K562 (cell line): Measurements from ENCODE around the gene RIPOR2. TPM values are rescaled to one million over a fixed set of nuclear protein-coding genes. Genes with fewer than 3 reads are reported as not detected.

Experiments
- BRD4 ChIP-seq: fragments of 200-600 bp; sonication (generic); IDR thresholded peaks from 2 replicates; pipeline ENCODE4 v1.6.1; 2017; ENCODE audit warnings: inconsistent platforms
- ELF2 ChIP-seq: fragments of 250-450 bp; sonication (Bioruptor Pico); IDR thresholded peaks from 2 replicates; pipeline ENCODE4 v1.5.0; 2021; ENCODE audit warnings: mild to moderate bottlenecking
- ETV6 ChIP-seq, 3 experiments: fragments of 150-350 bp in 1 of 3; sonication (generic) in 1 of 3; formaldehyde crosslinking in 1 of 3; IDR thresholded peaks; 2 replicates each; pipeline versions ENCODE4 v1.6.1 to v1.8.0; 2014 to 2022; ENCODE audit warnings: borderline replicate concordance in 2 of 3, low read depth in 2 of 3, antibody characterized with exemption in 1 of 3, low read length in 1 of 3, mild to moderate bottlenecking in 1 of 3, missing genetic modification reagents in 1 of 3
- HDAC8 ChIP-seq: fragments of 450-650 bp; IDR thresholded peaks from 2 replicates; pipeline ENCODE4 v1.6.1; 2016; ENCODE audit warnings: mild to moderate bottlenecking, missing genetic modification characterization, moderate library complexity, missing compliant biosample characterization
- MNT ChIP-seq, 2 experiments: fragments of 450-650 bp; conservative IDR thresholded peaks; 2 replicates each; pipeline ENCODE4 v1.6.1; 2017; ENCODE audit warnings: mild to moderate bottlenecking in 2 of 2, moderate library complexity in 2 of 2
- POLR2AphosphoS2 ChIP-seq: IDR thresholded peaks from 2 replicates; pipeline ENCODE4 v1.6.1; 2012; ENCODE audit warnings: low read length, improper control_type of control experiment
- SAFB2 ChIP-seq: fragments of 200-400 bp; formaldehyde crosslinking; IDR thresholded peaks from 2 replicates; pipeline ENCODE4 v1.6.1; 2018; ENCODE audit warnings: borderline replicate concordance, low read length, low read depth, moderate library complexity; ENCODE audit not compliant: severe bottlenecking
- TEAD2 ChIP-seq: fragments of 450-650 bp; IDR thresholded peaks from 2 replicates; pipeline ENCODE4 v1.6.1; 2016; ENCODE audit warnings: missing genetic modification characterization, control low read depth, missing compliant biosample characterization
- USF2 ChIP-seq: sonication (generic); formaldehyde crosslinking; IDR thresholded peaks from 2 replicates; pipeline ENCODE4 v1.5.0; 2020; ENCODE audit warnings: missing genetic modification reagents
- ZNF280A ChIP-seq: fragments of 450-650 bp; IDR thresholded peaks from 2 replicates; pipeline ENCODE4 v1.6.1; 2018; ENCODE audit warnings: mild to moderate bottlenecking, low read depth; ENCODE audit not compliant: partially characterized antibody
- ZNF444 ChIP-seq: fragments of 250-450 bp; sonication (Bioruptor Pico); IDR thresholded peaks from 2 replicates; pipeline ENCODE4 v1.4.0; 2020; ENCODE audit warnings: mild to moderate bottlenecking, moderate library complexity
- ZNF695 ChIP-seq: fragments of 450-650 bp; formaldehyde crosslinking; IDR thresholded peaks from 2 replicates; pipeline ENCODE4 v1.4.0; 2020; ENCODE audit warnings: mild to moderate bottlenecking, moderate library complexity
- polyA plus RNA-seq, 8 experiments: library from polyadenylated mRNA; depleted of rRNA in 4 of 8; stranded (reverse) in 5 of 8; unstranded in 3 of 8; fragments of >200 nt; fragmentation: Nextera tagmentation in 2 of 8; fragmentation: Illumina TruSeq in 1 of 8; extraction: Ambion mirVana in 2 of 8; extraction: Trizol in 1 of 8; gene quantifications; 2 replicates each; pipeline versions ENCODE4 v1.2.1 to v1.2.3, GENCODE V29; 2011 to 2014; ENCODE audit warnings: inconsistent platforms in 1 of 8, missing spikeins in 1 of 8
- total RNA-seq, 7 experiments: library from RNA; depleted of rRNA in 6 of 7; stranded (reverse); fragments of >200 nt in 6 of 7; fragmentation: Illumina TruSeq in 2 of 7; extraction: Trizol in 2 of 7; gene quantifications; 2 replicates each; pipeline versions ENCODE4 v1.2.1 to v1.2.3, GENCODE V29; 2011 to 2021; ENCODE audit warnings: low replicate concordance in 1 of 7
- TF ChIP-seq, protein P1 (sequence below): IDR thresholded peaks from 3 replicates; pipeline ENCODE4 v1.6.1; 2011; ENCODE audit warnings: borderline replicate concordance, mild to moderate bottlenecking, moderate library complexity; ENCODE audit not compliant: insufficient read length; ENCODE audit errors: extremely low read depth
- TF ChIP-seq, protein P2 (sequence below): fragments of 450-650 bp; IDR thresholded peaks from 2 replicates; pipeline ENCODE4 v1.6.1; 2018; ENCODE audit not compliant: partially characterized antibody

RIPOR2 gene
- total and polyA plus RNA-seq, 9 of the 15 experiments (the other 6 are each of a cell fraction or from before 2014, with no cell fraction given), result 0.04 to 1.0 (median 0.47) TPM; not detected in 2

GRCh38 chr6:24774696-24775519 is 160.9 kb downstream of the RIPOR2 start, which contains the start of gene GMNN (continued):
- no peak; a peak in 1 of 4 replicates for TF ChIP-seq ETV6 (IDR thresholded peaks at IDR 0.05; ENCODE audit: borderline replicate concordance in 1 of 2, low read depth in 2 of 2, low read length in 1 of 2)
- TF ChIP-seq ETV6 (CRISPR knock-in tag; IDR thresholded peaks at IDR 0.05; ENCODE audit: borderline replicate concordance), result 0 out of 2 replicates have a peak, but pooled peaks have one; percentile 60
- TF ChIP-seq HDAC8 (tag), result 0 out of 2 replicates have a peak, but pooled peaks have one; percentile 56
- TF ChIP-seq BRD4, result no peak; the same call in 1 of the 2 replicates
- no peak for TF ChIP-seq ZNF280A
- TF ChIP-seq USF2 (CRISPR knock-in tag), result peak; percentile 92
- TF ChIP-seq ZNF695, result 0 out of 2 replicates have a peak, but pooled peaks have one; percentile 48
- TF ChIP-seq POLR2AphosphoS2, result peak; percentile 83; the same call in 1 of the 2 replicates
- TF ChIP-seq ELF2 (CRISPR knock-in tag), result no peak
- TF ChIP-seq, protein P1, sequence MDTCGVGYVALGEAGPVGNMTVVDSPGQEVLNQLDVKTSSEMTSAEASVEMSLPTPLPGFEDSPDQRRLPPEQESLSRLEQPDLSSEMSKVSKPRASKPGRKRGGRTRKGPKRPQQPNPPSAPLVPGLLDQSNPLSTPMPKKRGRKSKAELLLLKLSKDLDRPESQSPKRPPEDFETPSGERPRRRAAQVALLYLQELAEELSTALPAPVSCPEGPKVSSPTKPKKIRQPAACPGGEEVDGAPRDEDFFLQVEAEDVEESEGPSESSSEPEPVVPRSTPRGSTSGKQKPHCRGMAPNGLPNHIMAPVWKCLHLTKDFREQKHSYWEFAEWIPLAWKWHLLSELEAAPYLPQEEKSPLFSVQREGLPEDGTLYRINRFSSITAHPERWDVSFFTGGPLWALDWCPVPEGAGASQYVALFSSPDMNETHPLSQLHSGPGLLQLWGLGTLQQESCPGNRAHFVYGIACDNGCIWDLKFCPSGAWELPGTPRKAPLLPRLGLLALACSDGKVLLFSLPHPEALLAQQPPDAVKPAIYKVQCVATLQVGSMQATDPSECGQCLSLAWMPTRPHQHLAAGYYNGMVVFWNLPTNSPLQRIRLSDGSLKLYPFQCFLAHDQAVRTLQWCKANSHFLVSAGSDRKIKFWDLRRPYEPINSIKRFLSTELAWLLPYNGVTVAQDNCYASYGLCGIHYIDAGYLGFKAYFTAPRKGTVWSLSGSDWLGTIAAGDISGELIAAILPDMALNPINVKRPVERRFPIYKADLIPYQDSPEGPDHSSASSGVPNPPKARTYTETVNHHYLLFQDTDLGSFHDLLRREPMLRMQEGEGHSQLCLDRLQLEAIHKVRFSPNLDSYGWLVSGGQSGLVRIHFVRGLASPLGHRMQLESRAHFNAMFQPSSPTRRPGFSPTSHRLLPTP, result no peak
- TF ChIP-seq SAFB2, result no peak
- no peak for TF ChIP-seq ZNF444 (CRISPR knock-in tag)
- TF ChIP-seq, protein P2, sequence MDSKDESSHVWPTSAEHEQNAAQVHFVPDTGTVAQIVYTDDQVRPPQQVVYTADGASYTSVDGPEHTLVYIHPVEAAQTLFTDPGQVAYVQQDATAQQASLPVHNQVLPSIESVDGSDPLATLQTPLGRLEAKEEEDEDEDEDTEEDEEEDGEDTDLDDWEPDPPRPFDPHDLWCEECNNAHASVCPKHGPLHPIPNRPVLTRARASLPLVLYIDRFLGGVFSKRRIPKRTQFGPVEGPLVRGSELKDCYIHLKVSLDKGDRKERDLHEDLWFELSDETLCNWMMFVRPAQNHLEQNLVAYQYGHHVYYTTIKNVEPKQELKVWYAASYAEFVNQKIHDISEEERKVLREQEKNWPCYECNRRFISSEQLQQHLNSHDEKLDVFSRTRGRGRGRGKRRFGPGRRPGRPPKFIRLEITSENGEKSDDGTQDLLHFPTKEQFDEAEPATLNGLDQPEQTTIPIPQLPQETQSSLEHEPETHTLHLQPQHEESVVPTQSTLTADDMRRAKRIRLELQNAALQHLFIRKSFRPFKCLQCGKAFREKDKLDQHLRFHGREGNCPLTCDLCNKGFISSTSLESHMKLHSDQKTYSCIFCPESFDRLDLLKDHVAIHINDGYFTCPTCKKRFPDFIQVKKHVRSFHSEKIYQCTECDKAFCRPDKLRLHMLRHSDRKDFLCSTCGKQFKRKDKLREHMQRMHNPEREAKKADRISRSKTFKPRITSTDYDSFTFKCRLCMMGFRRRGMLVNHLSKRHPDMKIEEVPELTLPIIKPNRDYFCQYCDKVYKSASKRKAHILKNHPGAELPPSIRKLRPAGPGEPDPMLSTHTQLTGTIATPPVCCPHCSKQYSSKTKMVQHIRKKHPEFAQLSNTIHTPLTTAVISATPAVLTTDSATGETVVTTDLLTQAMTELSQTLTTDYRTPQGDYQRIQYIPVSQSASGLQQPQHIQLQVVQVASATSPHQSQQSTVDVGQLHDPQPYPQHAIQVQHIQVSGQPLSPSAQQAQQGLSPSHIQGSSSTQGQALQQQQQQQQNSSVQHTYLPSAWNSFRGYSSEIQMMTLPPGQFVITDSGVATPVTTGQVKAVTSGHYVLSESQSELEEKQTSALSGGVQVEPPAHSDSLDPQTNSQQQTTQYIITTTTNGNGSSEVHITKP, result peak; percentile 94
- TF ChIP-seq MNT (conservative IDR thresholded peaks at IDR 0.05), result peak; percentile 98 to 99
- TF ChIP-seq TEAD2 (tag), result no peak
